Activated naive CD4-positive, alpha-beta T cell treated with anti-CD3 and anti-CD28 coated beads, Interleukin-2, amount 50 U/mL, for 24 hours (primary cell): Measurements from ENCODE around the gene PPM1G.

Experiments
- H3K27ac Mint-ChIP-seq: one replicate; pipeline ENCODE4 v1.8.0; 2021; ENCODE audit warnings: mild to moderate bottlenecking, mixed read lengths
- H3K27me3 Mint-ChIP-seq: one replicate; pipeline ENCODE4 v1.8.0; 2021; ENCODE audit warnings: mixed read lengths
- H3K36me3 Mint-ChIP-seq: one replicate; pipeline ENCODE4 v1.8.0; 2021; ENCODE audit warnings: mixed read lengths
- H3K4me1 Mint-ChIP-seq: one replicate; pipeline ENCODE4 v1.8.0; 2021; ENCODE audit warnings: mixed read lengths
- H3K4me3 Mint-ChIP-seq: one replicate; pipeline ENCODE4 v1.8.0; 2021; ENCODE audit warnings: mild to moderate bottlenecking, mixed read lengths
- H3K9me3 Mint-ChIP-seq: one replicate; pipeline ENCODE4 v1.8.0; 2021; ENCODE audit warnings: mixed read lengths

The PPM1G gene, protein sequence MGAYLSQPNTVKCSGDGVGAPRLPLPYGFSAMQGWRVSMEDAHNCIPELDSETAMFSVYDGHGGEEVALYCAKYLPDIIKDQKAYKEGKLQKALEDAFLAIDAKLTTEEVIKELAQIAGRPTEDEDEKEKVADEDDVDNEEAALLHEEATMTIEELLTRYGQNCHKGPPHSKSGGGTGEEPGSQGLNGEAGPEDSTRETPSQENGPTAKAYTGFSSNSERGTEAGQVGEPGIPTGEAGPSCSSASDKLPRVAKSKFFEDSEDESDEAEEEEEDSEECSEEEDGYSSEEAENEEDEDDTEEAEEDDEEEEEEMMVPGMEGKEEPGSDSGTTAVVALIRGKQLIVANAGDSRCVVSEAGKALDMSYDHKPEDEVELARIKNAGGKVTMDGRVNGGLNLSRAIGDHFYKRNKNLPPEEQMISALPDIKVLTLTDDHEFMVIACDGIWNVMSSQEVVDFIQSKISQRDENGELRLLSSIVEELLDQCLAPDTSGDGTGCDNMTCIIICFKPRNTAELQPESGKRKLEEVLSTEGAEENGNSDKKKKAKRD

DNA sequence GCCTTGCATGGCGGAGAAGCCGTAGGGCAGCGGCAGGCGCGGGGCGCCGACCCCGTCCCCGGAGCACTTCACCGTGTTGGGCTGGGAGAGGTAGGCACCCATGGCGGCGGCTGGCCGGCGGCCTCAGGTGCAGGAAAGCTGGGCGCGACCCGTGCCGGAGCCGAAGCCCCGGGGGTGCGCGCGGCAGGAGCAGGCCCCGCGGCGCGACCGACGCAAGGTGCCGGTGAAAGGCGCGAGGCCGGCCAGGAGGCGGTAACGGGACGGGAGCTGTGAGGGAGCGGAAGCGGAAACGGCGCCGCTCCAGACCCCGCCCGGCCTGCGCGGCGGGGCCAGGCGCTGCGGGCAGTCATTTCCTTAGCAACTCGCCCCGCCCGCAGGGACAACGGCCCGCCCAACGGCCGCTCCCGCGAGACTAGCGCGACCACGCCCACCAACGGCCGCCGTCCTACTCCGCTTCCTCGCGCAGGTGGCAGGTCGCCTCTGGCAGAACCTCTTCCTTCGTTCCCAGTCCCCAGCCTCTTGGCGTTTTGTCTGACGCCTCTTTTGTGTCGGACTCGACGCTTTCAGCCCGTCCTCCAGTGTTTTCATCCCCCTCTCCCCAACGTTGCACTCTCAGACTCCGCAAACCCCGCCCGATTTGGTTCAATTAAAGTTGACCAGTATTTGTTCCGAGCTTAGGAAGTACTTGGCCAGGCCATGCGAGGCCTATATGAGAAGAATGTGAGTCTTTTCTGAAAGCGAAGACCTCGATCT lies at the start of gene PPM1G:
Gene PPM1G, minus strand, starts transcription at position 271 of the 753 bp plus-strand sequence. Its CDS starts 169 bp downstream, at position 102.
- Mint-ChIP-seq H3K9me3 (no peaks in the 10 kb centered on the region), H3K4me1 (peaks cover 35% of the 10 kb centered on the region), H3K4me3 (peak within 1 kb of the TSS; percentile 96), H3K27me3 (peaks cover 2% of the 10 kb centered on the region), H3K36me3 (peaks cover 6% of the 10 kb centered on the region), H3K27ac (peak within 1 kb of the TSS; percentile 96)

DNA sequence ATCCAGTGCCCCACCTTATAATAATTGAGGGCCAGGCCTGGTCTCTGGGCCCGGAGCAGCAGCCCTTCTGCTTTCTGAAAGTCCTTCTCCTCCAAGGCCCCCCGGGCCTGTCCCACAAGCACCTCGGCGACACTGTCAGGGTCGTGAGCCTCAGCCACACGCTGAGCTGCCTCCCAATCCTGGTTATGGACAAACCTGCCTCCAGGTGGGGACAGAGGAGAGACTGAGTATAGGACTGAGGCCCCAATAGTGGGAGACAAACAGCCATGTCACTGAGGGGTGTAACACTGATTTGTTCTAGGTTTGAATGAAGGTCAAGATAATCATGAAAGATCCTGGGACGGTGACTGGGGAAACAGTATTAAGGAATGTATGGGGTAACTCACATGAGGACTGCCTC lies 44.6 kb upstream of the PPM1G start:
- Mint-ChIP-seq H3K9me3 (no peaks in the 10 kb centered on the region), H3K27me3 (no peaks in the 10 kb centered on the region), H3K36me3 (peaks cover 7% of the 10 kb centered on the region), H3K4me1 (no peaks in the 10 kb centered on the region), H3K4me3 (no peak overlapping the region), H3K27ac (no peak overlapping the region)

DNA sequence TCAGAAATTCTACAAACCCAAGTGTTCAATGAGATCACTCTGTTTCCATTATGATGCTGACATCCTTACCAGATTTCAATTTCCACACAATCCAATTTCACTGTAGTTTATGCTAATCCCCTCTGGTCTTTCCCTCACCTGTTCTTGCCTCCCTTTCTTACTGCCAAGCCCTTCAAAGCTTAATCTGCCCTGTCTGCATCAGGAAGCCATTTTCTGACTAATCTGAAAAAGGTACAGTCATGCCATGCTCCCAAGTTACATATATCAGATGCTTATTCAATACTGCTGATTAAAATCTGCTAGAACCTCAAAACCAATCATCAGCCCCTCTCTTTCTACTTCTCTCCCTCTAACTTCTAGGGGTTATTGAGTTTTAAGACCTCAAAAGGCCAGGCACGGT lies 41.7 kb upstream of the PPM1G start:
- H3K4me3 Mint-ChIP-seq: no peak overlapping the region
- no peak overlapping the region for H3K27ac Mint-ChIP-seq
- H3K36me3 Mint-ChIP-seq: peaks cover 4% of the 10 kb centered on the region
- no peaks in the 10 kb centered on the region for H3K27me3 Mint-ChIP-seq
- no peaks in the 10 kb centered on the region for H3K9me3 Mint-ChIP-seq
- H3K4me1 Mint-ChIP-seq: peaks cover 2% of the 10 kb centered on the region

DNA sequence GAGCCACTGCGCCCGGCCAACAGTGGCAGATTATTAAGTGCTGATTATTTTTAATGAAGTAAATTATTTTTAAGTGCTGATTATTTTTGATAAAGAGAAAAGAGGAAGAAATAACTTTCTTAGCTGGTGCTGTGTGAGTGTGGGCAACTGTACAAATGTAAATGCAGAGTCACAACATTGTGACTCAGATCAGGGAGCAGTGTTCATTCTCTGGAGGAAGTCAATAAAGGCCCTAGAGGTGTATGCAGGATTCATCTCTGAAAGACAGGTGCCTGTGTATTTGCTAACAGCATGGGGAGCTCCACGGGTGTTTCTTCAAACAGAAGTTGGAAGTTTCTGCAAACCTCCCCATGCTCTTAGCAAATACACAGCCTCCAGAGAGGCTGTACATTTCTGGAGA lies 39.0 kb upstream of the PPM1G start:
- no peak overlapping the region for H3K4me3 Mint-ChIP-seq
- no peaks in the 10 kb centered on the region for H3K9me3 Mint-ChIP-seq
- peaks cover 9% of the 10 kb centered on the region for H3K4me1 Mint-ChIP-seq
- no peak overlapping the region for H3K27ac Mint-ChIP-seq
- H3K36me3 Mint-ChIP-seq: peaks cover 3% of the 10 kb centered on the region
- H3K27me3 Mint-ChIP-seq: no peaks in the 10 kb centered on the region

DNA sequence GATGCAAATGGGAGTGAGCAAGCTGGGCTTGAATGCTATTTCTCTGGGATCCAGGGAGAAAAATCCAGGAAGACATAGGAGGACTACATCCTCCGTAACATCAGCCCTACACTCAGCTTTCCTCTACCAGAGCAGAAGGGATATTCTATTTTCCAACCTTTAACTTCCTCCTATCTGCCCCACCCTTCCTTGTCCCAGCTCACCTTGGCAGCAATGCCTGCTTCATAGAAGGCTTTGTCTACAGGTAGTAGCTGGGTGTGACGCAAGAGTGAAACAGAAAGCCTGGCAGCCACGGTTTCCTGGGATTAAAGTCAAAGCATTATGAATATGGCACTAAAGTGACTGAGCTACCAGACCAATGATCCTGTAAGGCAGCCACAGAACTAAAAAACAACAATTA lies 36.7 kb upstream of the PPM1G start:
- Mint-ChIP-seq H3K27ac (peak overlapping the region; percentile 32), H3K9me3 (no peaks in the 10 kb centered on the region), H3K4me3 (no peak overlapping the region), H3K36me3 (peaks cover 1% of the 10 kb centered on the region), H3K27me3 (no peaks in the 10 kb centered on the region), H3K4me1 (peaks cover 9% of the 10 kb centered on the region)

DNA sequence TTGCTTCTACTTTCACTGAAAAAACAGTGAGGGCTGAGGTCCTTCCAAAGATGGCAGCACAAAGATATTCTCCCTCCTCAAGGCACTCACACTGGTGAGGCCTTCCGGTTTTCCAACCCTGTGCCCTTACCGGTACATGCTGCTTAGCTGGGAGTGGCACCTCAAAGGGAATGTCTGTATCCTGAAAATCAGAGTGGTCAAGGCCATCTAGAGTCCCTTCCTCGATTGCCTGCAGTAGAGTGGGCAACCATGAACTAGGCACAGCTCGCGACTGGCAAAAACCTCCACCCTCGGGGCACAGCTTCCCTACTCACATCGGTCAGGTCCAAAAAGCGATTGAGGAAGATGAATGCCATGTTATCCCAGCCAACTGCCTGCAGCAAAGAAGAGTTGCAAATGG lies 36.2 kb upstream of the PPM1G start:
- peak overlapping the region; percentile 32 for H3K27ac Mint-ChIP-seq
- H3K4me3 Mint-ChIP-seq: no peak overlapping the region
- peaks cover 3% of the 10 kb centered on the region for H3K36me3 Mint-ChIP-seq
- no peaks in the 10 kb centered on the region for H3K27me3 Mint-ChIP-seq
- peaks cover 9% of the 10 kb centered on the region for H3K4me1 Mint-ChIP-seq
- no peaks in the 10 kb centered on the region for H3K9me3 Mint-ChIP-seq

DNA sequence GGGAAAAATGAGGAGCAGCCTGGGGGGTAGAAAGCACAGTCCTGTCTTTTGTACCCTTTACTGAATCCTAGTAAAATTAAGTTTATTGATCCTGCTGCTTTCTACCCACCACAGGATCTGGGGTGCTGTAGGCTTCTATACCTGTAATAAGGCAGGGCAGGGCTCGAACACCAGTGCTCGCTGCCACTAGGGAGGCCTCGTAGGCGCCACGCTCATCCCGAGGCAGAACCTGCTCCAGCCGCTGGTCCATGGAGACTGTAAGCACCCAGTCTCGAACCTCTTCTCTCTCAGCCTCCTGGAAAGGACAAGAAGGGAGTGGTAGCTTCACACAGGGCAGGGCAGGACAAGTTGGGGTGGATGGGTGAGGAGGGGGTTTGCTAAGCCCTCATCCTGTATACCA lies 35.8 kb upstream of the PPM1G start:
- Mint-ChIP-seq H3K9me3 (no peaks in the 10 kb centered on the region), H3K27me3 (no peaks in the 10 kb centered on the region), H3K27ac (no peak overlapping the region), H3K36me3 (peaks cover 4% of the 10 kb centered on the region), H3K4me3 (no peak overlapping the region), H3K4me1 (peaks cover 9% of the 10 kb centered on the region)

DNA sequence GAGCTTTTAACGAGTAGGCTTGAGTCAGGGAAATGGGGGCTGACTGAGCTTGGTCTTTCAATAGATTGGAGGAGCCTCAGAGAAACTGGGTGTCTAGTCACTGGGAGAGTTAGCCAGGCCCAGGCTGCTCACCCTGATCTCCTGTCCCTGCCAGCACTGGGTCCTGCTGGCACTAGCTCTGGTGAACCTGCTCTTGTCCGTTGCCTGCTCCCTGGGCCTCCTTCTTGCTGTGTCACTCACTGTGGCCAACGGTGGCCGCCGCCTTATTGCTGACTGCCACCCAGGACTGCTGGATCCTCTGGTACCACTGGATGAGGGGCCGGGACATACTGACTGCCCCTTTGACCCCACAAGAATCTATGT lies 33.5 kb upstream of the PPM1G start:
- Mint-ChIP-seq H3K4me3 (peak overlapping the region; percentile 3), H3K27ac (peak overlapping the region; percentile 19), H3K36me3 (peaks cover 11% of the 10 kb centered on the region), H3K27me3 (no peaks in the 10 kb centered on the region), H3K4me1 (peaks cover 9% of the 10 kb centered on the region), H3K9me3 (no peaks in the 10 kb centered on the region)

DNA sequence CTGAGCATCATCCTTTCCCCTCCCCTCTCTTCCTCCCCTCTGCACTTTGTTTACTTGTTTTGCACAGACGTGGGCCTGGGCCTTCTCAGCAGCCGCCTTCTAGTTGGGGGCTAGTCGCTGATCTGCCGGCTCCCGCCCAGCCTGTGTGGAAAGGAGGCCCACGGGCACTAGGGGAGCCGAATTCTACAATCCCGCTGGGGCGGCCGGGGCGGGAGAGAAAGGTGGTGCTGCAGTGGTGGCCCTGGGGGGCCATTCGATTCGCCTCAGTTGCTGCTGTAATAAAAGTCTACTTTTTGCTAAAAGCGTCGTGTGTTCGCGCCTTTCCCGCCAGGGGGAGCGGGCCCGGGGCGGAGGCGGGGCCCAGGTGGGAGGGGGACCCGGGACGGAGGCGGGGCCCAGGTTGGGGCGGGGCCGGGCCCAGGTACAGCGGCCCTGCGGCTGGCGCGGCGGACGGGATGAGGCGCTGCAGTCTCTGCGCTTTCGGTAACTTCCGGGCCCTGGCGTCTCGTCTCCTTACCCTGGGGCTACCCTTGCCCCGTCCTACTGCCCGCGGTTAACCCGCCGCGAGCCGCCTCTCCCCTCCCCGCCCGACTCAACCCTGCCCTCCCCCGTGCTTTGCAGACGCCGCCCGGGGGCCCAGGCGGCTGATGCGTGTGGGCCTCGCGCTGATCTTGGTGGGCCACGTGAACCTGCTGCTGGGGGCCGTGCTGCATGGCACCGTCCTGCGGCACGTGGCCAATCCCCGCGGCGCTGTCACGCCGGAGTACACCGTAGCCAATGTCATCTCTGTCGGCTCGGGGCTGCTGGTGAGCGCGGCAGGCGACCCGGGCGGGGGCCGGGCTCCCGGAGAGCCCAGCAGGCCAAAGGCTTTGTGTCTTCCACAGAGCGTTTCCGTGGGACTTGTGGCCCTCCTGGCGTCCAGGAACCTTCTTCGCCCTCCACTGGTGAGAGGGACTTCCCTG lies 32.8 kb upstream of the PPM1G start, which contains the start of gene KRTCAP3:
Gene KRTCAP3, plus strand, starts transcription at position 424 of the 962 bp plus-strand sequence. Its CDS starts 32 bp downstream, at position 456.
- Mint-ChIP-seq H3K4me3 (peak within 1 kb of the TSS; percentile 3), H3K36me3 (peaks cover 12% of the 10 kb centered on the region), H3K9me3 (no peaks in the 10 kb centered on the region), H3K27ac (peak within 1 kb of the TSS; percentile 19), H3K27me3 (no peaks in the 10 kb centered on the region), H3K4me1 (peaks cover 9% of the 10 kb centered on the region)

DNA sequence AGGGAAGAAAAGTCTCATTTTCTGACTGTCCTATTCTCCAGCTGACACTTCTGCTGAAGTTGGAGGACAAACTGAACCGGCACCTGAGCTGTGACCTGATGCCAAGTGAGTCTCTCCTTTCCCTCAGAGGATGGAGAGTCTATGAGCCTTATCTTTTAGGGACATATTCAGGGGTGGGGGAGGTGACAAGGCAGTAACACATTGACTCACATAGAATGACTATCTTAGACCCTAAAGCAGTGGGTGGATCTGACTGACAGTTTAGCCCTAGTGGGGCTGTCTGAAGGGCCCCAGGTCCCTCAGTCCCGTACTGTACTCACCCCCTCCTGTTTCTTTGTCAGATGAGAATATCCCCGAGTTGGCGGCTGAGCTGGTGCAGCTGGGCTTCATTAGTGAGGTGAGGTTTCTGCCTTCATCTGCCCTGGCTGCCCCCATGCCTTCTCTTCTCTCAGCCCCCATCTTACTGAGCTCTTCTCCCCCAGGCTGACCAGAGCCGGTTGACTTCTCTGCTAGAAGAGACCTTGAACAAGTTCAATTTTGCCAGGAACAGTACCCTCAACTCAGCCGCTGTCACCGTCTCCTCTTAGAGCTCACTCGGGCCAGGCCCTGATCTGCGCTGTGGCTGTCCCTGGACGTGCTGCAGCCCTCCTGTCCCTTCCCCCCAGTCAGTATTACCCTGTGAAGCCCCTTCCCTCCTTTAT lies 32.0 kb upstream of the PPM1G start:
- Mint-ChIP-seq H3K36me3 (peaks cover 12% of the 10 kb centered on the region), H3K27ac (no peak overlapping the region)

DNA sequence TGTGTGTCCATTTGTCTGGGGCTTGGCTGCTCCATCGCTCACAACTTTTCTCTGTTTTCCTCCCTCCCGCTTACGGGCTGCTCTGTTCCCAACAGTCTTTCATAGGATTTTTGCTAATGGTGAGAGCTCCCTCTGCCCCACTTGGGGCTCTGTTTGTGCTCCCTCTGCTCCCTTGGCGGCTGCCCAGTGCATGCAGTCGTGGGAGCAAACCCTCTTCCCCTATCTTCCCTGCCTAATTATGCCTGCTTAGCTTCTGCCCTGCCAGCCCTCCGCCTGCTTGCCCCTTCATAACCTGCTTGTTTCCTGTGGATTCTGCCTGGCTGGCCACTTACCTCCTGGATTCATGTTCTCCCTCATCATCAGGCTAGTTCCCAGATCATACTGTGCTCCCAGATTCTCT lies 26.2 kb upstream of the PPM1G start:
- Mint-ChIP-seq H3K4me3 (no peak overlapping the region), H3K27ac (peak overlapping the region; percentile 57), H3K4me1 (peaks cover 30% of the 10 kb centered on the region), H3K36me3 (peaks cover 19% of the 10 kb centered on the region), H3K27me3 (no peaks in the 10 kb centered on the region), H3K9me3 (no peaks in the 10 kb centered on the region)

More for the DNA sequence above, 32.0 kb upstream of the PPM1G start:
- Mint-ChIP-seq H3K27me3 (no peaks in the 10 kb centered on the region), H3K4me1 (peaks cover 9% of the 10 kb centered on the region), H3K9me3 (no peaks in the 10 kb centered on the region), H3K4me3 (no peak overlapping the region)

DNA sequence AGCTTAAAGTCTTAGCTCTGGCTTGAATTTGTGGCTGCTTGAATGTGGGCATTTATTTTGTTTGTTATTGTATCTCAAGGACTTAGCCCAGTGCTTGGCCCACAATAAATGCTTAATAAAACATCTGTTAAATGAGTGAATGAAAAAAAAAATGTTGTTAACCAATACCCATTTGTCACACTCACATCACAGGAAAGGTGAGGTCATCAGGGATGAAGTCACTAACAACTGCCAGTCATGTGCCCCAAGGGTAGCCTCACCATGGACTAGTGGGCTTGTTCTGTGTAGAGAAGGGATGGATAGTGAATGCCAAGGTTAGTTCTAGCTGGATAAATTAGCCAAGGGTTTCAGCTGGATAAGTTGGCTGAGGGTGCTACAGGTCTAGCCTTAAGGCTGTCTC lies 22.0 kb upstream of the PPM1G start:
- peaks cover 10% of the 10 kb centered on the region for H3K36me3 Mint-ChIP-seq
- peak overlapping the region; percentile 94 for H3K27ac Mint-ChIP-seq
- peaks cover 48% of the 10 kb centered on the region for H3K4me1 Mint-ChIP-seq

DNA sequence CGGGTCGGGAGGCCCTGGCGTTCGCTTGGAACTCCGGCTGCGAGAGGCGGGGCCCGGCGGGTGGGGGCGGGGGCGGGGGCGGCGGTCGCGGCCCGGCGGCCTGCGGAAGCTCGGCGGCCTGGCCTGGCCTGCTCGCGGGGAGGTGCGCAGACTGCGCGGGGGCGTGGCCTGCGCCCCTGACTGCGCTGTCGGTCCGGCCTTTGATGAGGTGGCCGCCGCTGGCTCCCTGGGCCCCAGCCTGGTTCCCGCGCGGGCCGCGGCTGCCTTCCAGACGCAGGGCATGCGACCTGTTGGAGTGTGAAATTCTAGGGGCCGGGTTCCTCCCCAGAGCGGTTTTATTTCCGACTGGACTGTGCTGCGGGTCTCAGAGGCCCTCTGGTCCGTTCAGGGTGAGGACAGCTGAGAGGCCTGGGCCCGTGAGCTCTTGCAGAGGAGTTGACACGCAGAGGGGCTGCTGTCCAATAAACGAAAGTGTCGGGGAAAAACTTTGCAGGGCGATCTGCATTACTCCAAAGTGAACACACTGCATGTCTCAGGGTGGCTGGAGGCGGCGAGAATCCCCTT lies 19.7 kb upstream of the PPM1G start:
- Mint-ChIP-seq H3K4me3 (peak overlapping the region; percentile 98), H3K27me3 (no peaks in the 10 kb centered on the region), H3K36me3 (peaks cover 8% of the 10 kb centered on the region), H3K4me1 (peaks cover 44% of the 10 kb centered on the region), H3K27ac (peak overlapping the region; percentile 96), H3K9me3 (no peaks in the 10 kb centered on the region)

More for the DNA sequence above, 22.0 kb upstream of the PPM1G start:
- no peaks in the 10 kb centered on the region for H3K9me3 Mint-ChIP-seq
- peak overlapping the region; percentile 88 for H3K4me3 Mint-ChIP-seq
- H3K27me3 Mint-ChIP-seq: no peaks in the 10 kb centered on the region

DNA sequence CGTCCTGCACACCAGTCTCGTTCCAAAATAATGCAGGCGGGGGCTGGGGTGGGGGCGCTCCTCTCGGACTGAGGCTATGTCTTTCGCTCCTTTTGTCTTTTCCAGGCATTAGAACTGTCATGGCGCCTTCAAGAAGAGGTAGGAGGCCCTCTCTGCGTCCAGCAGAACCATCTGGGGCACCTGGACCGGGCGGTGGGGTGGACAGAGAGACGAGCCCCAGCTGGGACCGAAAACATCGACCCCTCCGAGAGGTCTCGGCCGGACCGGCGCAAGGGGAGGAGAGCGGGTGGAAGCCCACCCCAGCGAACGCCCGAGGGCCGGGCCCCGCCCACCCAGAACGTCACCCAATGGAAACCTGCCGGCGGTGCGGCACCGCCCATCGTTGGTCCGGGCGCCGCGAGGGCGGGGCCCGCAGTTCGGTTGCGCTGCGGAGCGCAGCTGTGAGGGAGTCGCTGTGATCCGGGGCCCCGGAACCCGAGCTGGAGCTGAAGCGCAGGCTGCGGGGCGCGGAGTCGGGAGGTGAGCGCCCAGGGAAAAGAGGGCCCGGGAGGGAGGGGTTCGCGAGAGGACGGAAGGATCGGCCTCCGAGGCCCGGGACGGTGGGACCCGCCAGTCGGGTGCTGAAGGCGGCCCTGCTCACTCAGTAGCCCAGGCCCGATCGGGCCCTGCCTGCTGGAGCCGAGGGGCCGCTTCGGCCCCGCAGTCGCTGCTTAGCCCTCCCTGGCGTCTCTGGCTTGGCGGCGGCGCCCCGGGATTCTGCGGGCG lies 19.0 kb upstream of the PPM1G start, which contains the start of gene NRBP1:
Gene NRBP1, plus strand, starts transcription at position 419 of the 765 bp plus-strand sequence. CDS start 4,643 bp downstream, outside the sequence.
- H3K4me3 Mint-ChIP-seq: peak within 1 kb of the TSS; percentile 98
- H3K9me3 Mint-ChIP-seq: no peaks in the 10 kb centered on the region
- H3K4me1 Mint-ChIP-seq: peaks cover 39% of the 10 kb centered on the region
- H3K36me3 Mint-ChIP-seq: peaks cover 4% of the 10 kb centered on the region
- H3K27ac Mint-ChIP-seq: peak within 1 kb of the TSS; percentile 99
- no peaks in the 10 kb centered on the region for H3K27me3 Mint-ChIP-seq
